K562 (cell line): ENCODE data around the gene ITPR1. TPM values are rescaled to one million over a fixed set of nuclear protein-coding genes. Genes with fewer than 3 reads are reported as not detected.

ENCODE experiments used
- ATAC-seq: fragments of 200-7000 bp; cut with Tn5 transposase; 3 replicates; pipeline ENCODE4 v1.9.1; 2020; ENCODE audit warnings: moderate library complexity
- BruUV-seq: library from RNA; stranded (reverse); fragments of 400-500 nt; replicated peaks from 2 replicates; lab custom pipeline; 2021; lab: Mats Ljungman, UMichigan
- CTCF ChIA-PET: fragments of 300-600 bp; formaldehyde crosslinking; extraction: SDS; loops from one replicate; lab custom pipeline; 2021; ENCODE audit warnings: low intra/inter-chr PET ratio; lab: Yijun Ruan, JAX
- POLR2A ChIA-PET: fragments of 300-600, 350-650 bp; sonication (Branson Sonifier 250); formaldehyde crosslinking; extraction: SDS; loops from one replicate; lab custom pipeline; 2021; ENCODE audit warnings: antibody characterized with exemption, inconsistent platforms; lab: Yijun Ruan, JAX
- DNase-seq, 4 experiments: peaks; one replicate each; pipeline versions ENCODE4 v3.0.0 to v3.0.0-alpha.2; 2011 to 2018; ENCODE audit warnings: low spot score in 3 of 4, mixed read lengths in 3 of 4; ENCODE audit errors: extremely low read depth in 1 of 4
- FAIRE-seq: peaks from 2 replicates; lab custom pipeline; 2011; peaks lifted over from hg19 to GRCh38; lab: Jason Lieb, UNC
- H2AFZ ChIP-seq: 2 replicates; pipeline ENCODE4 v1.6.0; 2011; ENCODE audit warnings: low read depth, low read length, control low read depth, inconsistent platforms
- H3K27ac ChIP-seq: fragments of 200-600 bp; 3 replicates; pipeline ENCODE4 v1.8.0; 2011; ENCODE audit warnings: low read depth, mild to moderate bottlenecking, control low read depth, inconsistent platforms, low read length, moderate library complexity, mixed read lengths; ENCODE audit errors: extremely low read depth
- H3K27me3 ChIP-seq, 2 experiments: fragments of 300-600 bp in 1 of 2; 2 replicates in 1 of 2; 3 replicates in 1 of 2; pipeline versions ENCODE4 v1.6.0 to v1.8.0; 2011; ENCODE audit warnings: inconsistent platforms in 2 of 2, low read length in 2 of 2, mild to moderate bottlenecking in 1 of 2, mixed read lengths in 1 of 2, moderate library complexity in 1 of 2; ENCODE audit not compliant: control insufficient read depth in 2 of 2, insufficient read depth in 2 of 2
- H3K36me3 ChIP-seq: fragments of 300-600 bp; 3 replicates; pipeline ENCODE4 v1.8.0; 2011; ENCODE audit warnings: mild to moderate bottlenecking, low read length, inconsistent platforms; ENCODE audit not compliant: control insufficient read depth, insufficient read depth
- H3K4me1 ChIP-seq, 2 experiments: fragments of 200-600 bp in 1 of 2; replicated peaks in 1 of 2; 2 replicates in 1 of 2; 3 replicates in 1 of 2; pipeline versions ENCODE4 v1.5.1 to v1.8.0; 2011; ENCODE audit warnings: inconsistent platforms in 2 of 2, low read length in 2 of 2, mild to moderate bottlenecking in 1 of 2, mixed read lengths in 1 of 2, moderate library complexity in 1 of 2; ENCODE audit not compliant: control insufficient read depth in 2 of 2, insufficient read depth in 2 of 2
- H3K4me2 ChIP-seq: 2 replicates; pipeline ENCODE4 v1.6.1; 2011; ENCODE audit warnings: low read length, control low read depth, inconsistent platforms, mixed read lengths; ENCODE audit not compliant: insufficient read depth
- H3K4me3 ChIP-seq: fragments of 200-600 bp; sonication (generic), shearing (Covaris generic); 2 replicates; pipeline ENCODE4 v1.5.1; 2016; ENCODE audit warnings: control low read depth, inconsistent platforms
- H3K79me2 ChIP-seq: fragments of 200-600 bp; 3 replicates; pipeline ENCODE4 v1.8.0; 2011; ENCODE audit warnings: low read length, inconsistent platforms; ENCODE audit not compliant: control insufficient read depth, insufficient read depth
- H3K9ac ChIP-seq, 2 experiments: 2 replicates each; pipeline versions ENCODE4 v1.6.0 to v1.6.1; 2011; ENCODE audit warnings: low read depth in 2 of 2, low read length in 2 of 2, control low read depth in 1 of 2, inconsistent platforms in 1 of 2, mild to moderate bottlenecking in 1 of 2, mixed read lengths in 1 of 2; ENCODE audit not compliant: insufficient read depth in 1 of 2
- H3K9me1 ChIP-seq: one replicate; pipeline ENCODE4 v1.6.0; 2011; ENCODE audit warnings: inconsistent platforms, mild to moderate bottlenecking, low read length, moderate library complexity; ENCODE audit not compliant: control insufficient read depth, insufficient read depth
- H3K9me3 ChIP-seq: replicated peaks from 2 replicates; pipeline ENCODE4 v1.5.1; 2011; ENCODE audit warnings: low read depth, low read length, inconsistent platforms; ENCODE audit not compliant: control insufficient read depth, insufficient read depth
- H4K20me1 ChIP-seq: replicated peaks from 2 replicates; pipeline ENCODE4 v1.6.1; 2011; ENCODE audit warnings: low read length, inconsistent platforms, mixed read lengths; ENCODE audit not compliant: control insufficient read depth, insufficient read depth
- CREM ChIP-seq: IDR thresholded peaks from 2 replicates; pipeline ENCODE4 v1.6.1; 2014; ENCODE audit warnings: antibody characterized with exemption, low read depth
- NFIX ChIP-seq: fragments of 250-450 bp; sonication (Bioruptor Pico); IDR thresholded peaks from 2 replicates; pipeline ENCODE4 v1.4.0; 2020; ENCODE audit warnings: low read depth, mild to moderate bottlenecking, moderate library complexity
- TEAD1 ChIP-seq, 2 experiments: fragments of 450-650 bp in 1 of 2; sonication (generic) in 1 of 2; formaldehyde crosslinking; IDR thresholded peaks; 2 replicates each; pipeline versions ENCODE4 v1.4.0 to v1.8.0; 2020 to 2022; ENCODE audit warnings: mild to moderate bottlenecking in 2 of 2, missing genetic modification reagents in 1 of 2
- U2AF1 ChIP-seq: fragments of 200-400 bp; formaldehyde crosslinking; optimal IDR thresholded peaks from 2 replicates; pipeline ENCODE3; 2017; ENCODE audit warnings: mild to moderate bottlenecking, low read depth, low read length, moderate library complexity
- ZNF609 ChIP-seq: sonication (generic); formaldehyde crosslinking; IDR thresholded peaks from 2 replicates; pipeline ENCODE4 v1.8.1; 2023; ENCODE audit warnings: missing genetic modification reagents, mild to moderate bottlenecking, borderline replicate concordance
- ZNF778 ChIP-seq: fragments of 450-650 bp; formaldehyde crosslinking; IDR thresholded peaks from 2 replicates; pipeline ENCODE4 v1.4.0; 2020; ENCODE audit warnings: mild to moderate bottlenecking, moderate library complexity
- WGBS: fragments of 100-300 bp; shearing (Covaris generic); methylation state at CpG from one replicate; pipeline ENCODE4 v1.1.6; 2016; ENCODE audit warnings: low coverage, mixed read lengths; ENCODE audit not compliant: insufficient coverage; ENCODE audit errors: missing lambda C conversion rate; 5-methylcytosine and 5-hydroxymethylcytosine counted together
- in situ Hi-C: fragments of 300-500 bp; cut with MboI; formaldehyde crosslinking; loops from 4 replicates; pipeline ENCODE4 v1.15.0; 2018; ENCODE audit warnings: inconsistent platforms, mixed read lengths
- intact Hi-C: fragments of 100-400 bp; cut with micrococcal nuclease; formaldehyde crosslinking; loops from 2 replicates; pipeline ENCODE4 v1.14.2; 2022
- polyA plus RNA-seq, 8 experiments: library from polyadenylated mRNA; depleted of rRNA in 4 of 8; stranded (reverse) in 5 of 8; unstranded in 3 of 8; fragments of >200 nt; fragmentation: Nextera tagmentation in 2 of 8; fragmentation: Illumina TruSeq in 1 of 8; extraction: Ambion mirVana in 2 of 8; extraction: Trizol in 1 of 8; gene quantifications; 2 replicates each; pipeline versions ENCODE4 v1.2.1 to v1.2.3, GENCODE V29; 2011 to 2014; ENCODE audit warnings: inconsistent platforms in 1 of 8, missing spikeins in 1 of 8
- total RNA-seq, 7 experiments: library from RNA; depleted of rRNA in 6 of 7; stranded (reverse); fragments of >200 nt in 6 of 7; fragmentation: Illumina TruSeq in 2 of 7; extraction: Trizol in 2 of 7; gene quantifications; 2 replicates each; pipeline versions ENCODE4 v1.2.1 to v1.2.3, GENCODE V29; 2011 to 2021; ENCODE audit warnings: low replicate concordance in 1 of 7
- TF ChIP-seq, protein P1 (sequence below): fragments of 450-650 bp; IDR thresholded peaks from one replicate; pipeline ENCODE4 v1.6.1; 2018; ENCODE audit warnings: mild to moderate bottlenecking, moderate library complexity; ENCODE audit not compliant: partially characterized antibody

ITPR1 gene
- total and polyA plus RNA-seq, 9 of the 15 experiments (the other 6 are each of a cell fraction or from before 2014, with no cell fraction given), result 22.4 to 40.0 (median 27.4) TPM

- in situ Hi-C loops (no loop called here), intact Hi-C loops (no loop called here)
- no peaks in the 10 kb centered on the region for H3K79me2 ChIP-seq
- no peaks in the 10 kb centered on the region for H3K36me3 ChIP-seq
- H2AFZ ChIP-seq, result no peak overlapping the region
- ChIA-PET CTCF (no interaction called here), POLR2A (interaction anchor here (0.8 to 5.9 kb wide), 3 partner anchors 13 to 20 kb away, joined by 3 to 49 read pairs (median 3); partner anchors contain the start of gene ITPR1)
- no peaks in the 10 kb centered on the region for H3K9me1 ChIP-seq
- no peaks in the 10 kb centered on the region for H3K27me3 ChIP-seq
- no peaks in the 10 kb centered on the region for H3K9me3 ChIP-seq
- no peak overlapping the region for H3K4me2 ChIP-seq
- no peak overlapping the region for H3K9ac ChIP-seq
- no peak overlapping the region for H3K4me3 ChIP-seq
- 8% methylated on average over 2 of the region's 2 CpGs for WGBS
- no peak for TF ChIP-seq U2AF1
- TF ChIP-seq ZNF609 (CRISPR knock-in tag), result no peak
- TF ChIP-seq CREM, result no peak
- TF ChIP-seq NFIX (CRISPR knock-in tag), result no peak
- TF ChIP-seq ZNF778 (CRISPR knock-in tag), result no peak
- no peak for TF ChIP-seq TEAD1 (CRISPR knock-in tag; IDR thresholded peaks at IDR 0.05)
- TF ChIP-seq, protein P1, sequence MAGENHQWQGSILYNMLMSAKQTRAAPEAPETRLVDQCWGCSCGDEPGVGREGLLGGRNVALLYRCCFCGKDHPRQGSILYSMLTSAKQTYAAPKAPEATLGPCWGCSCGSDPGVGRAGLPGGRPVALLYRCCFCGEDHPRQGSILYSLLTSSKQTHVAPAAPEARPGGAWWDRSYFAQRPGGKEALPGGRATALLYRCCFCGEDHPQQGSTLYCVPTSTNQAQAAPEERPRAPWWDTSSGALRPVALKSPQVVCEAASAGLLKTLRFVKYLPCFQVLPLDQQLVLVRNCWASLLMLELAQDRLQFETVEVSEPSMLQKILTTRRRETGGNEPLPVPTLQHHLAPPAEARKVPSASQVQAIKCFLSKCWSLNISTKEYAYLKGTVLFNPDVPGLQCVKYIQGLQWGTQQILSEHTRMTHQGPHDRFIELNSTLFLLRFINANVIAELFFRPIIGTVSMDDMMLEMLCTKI, result no peak
- BruUV-seq, result no TSS peak
- DNase-seq, result no peak
- peak; percentile 26; the same call in 2 of the 3 replicates for ATAC-seq
- no peak for FAIRE-seq
- peaks cover 8 to 10% of the 10 kb centered on the region in 2 experiments for H3K4me1 ChIP-seq
- no peaks in the 10 kb centered on the region for H4K20me1 ChIP-seq
- H3K27ac ChIP-seq, result no peak overlapping the region
These were observed 20.4 kb upstream of the ITPR1 start for GRCh38 chr3:4472766-4473165.
